ENCODE measurements around the gene LRP8.

DNA sequence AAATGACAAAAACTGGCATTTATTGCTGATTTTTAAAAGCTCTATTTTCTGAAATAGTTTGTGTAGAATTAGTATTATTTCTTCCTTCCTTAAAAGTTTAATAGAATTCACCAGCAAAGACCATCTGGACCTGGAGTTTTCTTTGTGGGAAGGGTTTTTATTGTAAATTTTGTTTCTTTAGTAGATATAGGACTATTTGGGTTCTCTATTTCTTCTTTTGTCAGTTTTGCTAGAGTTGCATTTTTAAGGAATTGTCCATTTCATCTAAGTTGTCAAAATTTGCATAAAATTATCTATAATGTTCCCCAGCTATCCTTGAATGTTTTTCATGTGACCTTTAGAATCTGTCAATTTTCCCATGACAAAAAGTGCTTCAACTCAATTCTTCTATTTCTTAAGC lies 28.8 kb upstream of the LRP8 start:
- TF ChIP-seq, protein P1, sequence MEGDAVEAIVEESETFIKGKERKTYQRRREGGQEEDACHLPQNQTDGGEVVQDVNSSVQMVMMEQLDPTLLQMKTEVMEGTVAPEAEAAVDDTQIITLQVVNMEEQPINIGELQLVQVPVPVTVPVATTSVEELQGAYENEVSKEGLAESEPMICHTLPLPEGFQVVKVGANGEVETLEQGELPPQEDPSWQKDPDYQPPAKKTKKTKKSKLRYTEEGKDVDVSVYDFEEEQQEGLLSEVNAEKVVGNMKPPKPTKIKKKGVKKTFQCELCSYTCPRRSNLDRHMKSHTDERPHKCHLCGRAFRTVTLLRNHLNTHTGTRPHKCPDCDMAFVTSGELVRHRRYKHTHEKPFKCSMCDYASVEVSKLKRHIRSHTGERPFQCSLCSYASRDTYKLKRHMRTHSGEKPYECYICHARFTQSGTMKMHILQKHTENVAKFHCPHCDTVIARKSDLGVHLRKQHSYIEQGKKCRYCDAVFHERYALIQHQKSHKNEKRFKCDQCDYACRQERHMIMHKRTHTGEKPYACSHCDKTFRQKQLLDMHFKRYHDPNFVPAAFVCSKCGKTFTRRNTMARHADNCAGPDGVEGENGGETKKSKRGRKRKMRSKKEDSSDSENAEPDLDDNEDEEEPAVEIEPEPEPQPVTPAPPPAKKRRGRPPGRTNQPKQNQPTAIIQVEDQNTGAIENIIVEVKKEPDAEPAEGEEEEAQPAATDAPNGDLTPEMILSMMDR (IDR thresholded peaks at IDR 0.05) = no peak
- TF ChIP-seq, protein P2, sequence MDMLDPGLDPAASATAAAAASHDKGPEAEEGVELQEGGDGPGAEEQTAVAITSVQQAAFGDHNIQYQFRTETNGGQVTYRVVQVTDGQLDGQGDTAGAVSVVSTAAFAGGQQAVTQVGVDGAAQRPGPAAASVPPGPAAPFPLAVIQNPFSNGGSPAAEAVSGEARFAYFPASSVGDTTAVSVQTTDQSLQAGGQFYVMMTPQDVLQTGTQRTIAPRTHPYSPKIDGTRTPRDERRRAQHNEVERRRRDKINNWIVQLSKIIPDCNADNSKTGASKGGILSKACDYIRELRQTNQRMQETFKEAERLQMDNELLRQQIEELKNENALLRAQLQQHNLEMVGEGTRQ (CRISPR knock-in tag; IDR thresholded peaks at IDR 0.05) = no peak
